MG63 (cell line): ENCODE results near the gene CS. TPM values are rescaled to one million over a fixed set of nuclear protein-coding genes. Genes with fewer than 3 reads are reported as not detected.
"Not testable (repeated sequence)": the region's sequence is repeated elsewhere in the genome, so short reads cannot be mapped to it uniquely, and the experiment has no call there.

Experiments
- DNase-seq: peaks from one replicate; pipeline ENCODE4 v3.0.0-alpha.2; 2020
- H3K27me3 ChIP-seq: fragments of 250-450 bp; sonication (Bioruptor Pico); 2 replicates; pipeline ENCODE4 v1.5.1; 2020; ENCODE audit warnings: mild to moderate bottlenecking, moderate library complexity
- H3K36me3 ChIP-seq: fragments of 250-450 bp; sonication (Bioruptor Pico); 2 replicates; pipeline ENCODE4 v1.5.1; 2020; ENCODE audit warnings: mild to moderate bottlenecking, moderate library complexity
- H3K4me3 ChIP-seq: fragments of 250-450 bp; sonication (Bioruptor Pico); 2 replicates; pipeline ENCODE4 v1.5.1; 2020; ENCODE audit warnings: mild to moderate bottlenecking, moderate library complexity
- H3K9me3 ChIP-seq: fragments of 250-450 bp; sonication (Bioruptor Pico); 2 replicates; pipeline ENCODE4 v1.5.1; 2020; ENCODE audit warnings: mild to moderate bottlenecking, moderate library complexity
- total RNA-seq: library from RNA; depleted of rRNA; stranded (reverse); fragments of >200 nt; shearing (Covaris generic); gene quantifications from 2 replicates; pipeline ENCODE4 v1.2.3, GENCODE V29; 2014; ENCODE audit warnings: low replicate concordance; rRNA removed

The CS gene
- total RNA-seq: 73.4 and 88.0 TPM in 2 replicates

DNA sequence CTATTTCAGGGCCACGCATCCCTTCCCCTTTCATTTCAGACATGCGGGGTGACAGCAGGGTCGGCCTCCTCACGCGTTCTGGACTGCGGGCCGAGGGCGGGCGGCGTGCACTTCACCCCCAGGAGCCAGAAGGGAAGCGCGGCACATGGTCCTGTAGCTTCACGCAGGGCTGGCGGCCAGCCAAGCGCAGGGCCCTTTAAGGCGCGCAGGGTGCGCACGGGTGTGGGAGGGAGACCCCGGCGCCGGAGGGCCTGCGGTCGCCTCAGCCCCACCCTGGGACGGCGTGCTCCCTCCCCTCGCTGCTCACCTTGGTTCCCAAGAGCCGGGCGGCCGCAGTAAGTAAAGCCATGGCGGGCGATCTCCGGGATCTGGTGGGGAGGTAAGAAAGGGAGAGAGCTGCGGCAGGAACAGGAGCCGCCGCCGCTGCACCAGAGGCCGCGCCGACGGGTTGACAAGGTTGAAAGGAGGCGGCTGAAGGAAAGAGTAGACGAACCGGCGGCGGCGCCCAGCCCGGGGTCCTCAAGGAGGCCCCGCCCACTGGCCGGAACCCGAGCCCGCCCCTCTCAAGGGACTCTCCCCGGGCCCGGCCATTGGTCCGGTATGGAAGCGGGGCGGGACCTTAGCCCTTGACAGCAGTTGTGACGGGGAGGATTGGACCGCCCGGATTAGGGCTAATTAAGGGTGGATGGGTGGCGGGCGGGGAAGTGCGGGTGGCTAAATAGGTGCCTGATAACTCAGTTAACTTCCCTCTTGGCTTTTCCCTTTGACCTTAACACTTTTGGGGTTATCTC, at the start of gene CS:
Gene CS, minus strand, starts transcription at position 478 of the 791 bp plus-strand sequence. Its CDS starts 129 bp downstream, at position 349.
- no peaks in the 10 kb centered on the region for H3K9me3 ChIP-seq
- DNase-seq: peak; percentile 99
- no peaks in the 10 kb centered on the region for H3K27me3 ChIP-seq
- peak within 1 kb of the TSS; percentile 94 for H3K4me3 ChIP-seq
- peaks cover 57% of the 10 kb centered on the region for H3K36me3 ChIP-seq

DNA sequence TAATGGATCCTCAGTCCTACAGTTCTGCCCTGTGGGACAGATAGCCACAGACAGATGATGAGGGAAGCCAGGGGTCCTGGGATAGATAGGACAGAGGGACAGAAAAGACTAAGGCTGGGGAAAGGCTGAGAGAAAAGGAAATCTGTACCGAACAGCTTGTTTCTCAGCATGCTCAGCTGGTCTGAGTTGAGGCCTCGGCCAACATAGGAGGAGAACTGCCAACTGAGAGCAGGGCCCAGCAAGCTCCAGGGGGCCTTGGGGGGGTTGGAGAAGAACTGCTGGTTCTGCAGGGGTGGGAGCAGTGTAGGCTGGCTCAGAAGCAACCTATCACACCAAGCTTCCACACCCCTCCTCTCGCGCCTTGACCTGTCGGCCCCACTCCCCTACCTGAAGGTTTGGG, 48.6 kb upstream of the CS start:
- Histone ChIP-seq H3K27me3 (no peaks in the 10 kb centered on the region), H3K36me3 (peaks cover 28% of the 10 kb centered on the region), H3K9me3 (no peaks in the 10 kb centered on the region), H3K4me3 (no peak overlapping the region)
- no peak for DNase-seq

GRCh38 chr12:56347255-56347654, 47.1 kb upstream of the CS start:
- H3K4me3 ChIP-seq, DNase-seq, H3K9me3 ChIP-seq, H3K27me3 ChIP-seq: not testable (repeated sequence)
- peaks cover 27% of the 10 kb centered on the region for H3K36me3 ChIP-seq

DNA sequence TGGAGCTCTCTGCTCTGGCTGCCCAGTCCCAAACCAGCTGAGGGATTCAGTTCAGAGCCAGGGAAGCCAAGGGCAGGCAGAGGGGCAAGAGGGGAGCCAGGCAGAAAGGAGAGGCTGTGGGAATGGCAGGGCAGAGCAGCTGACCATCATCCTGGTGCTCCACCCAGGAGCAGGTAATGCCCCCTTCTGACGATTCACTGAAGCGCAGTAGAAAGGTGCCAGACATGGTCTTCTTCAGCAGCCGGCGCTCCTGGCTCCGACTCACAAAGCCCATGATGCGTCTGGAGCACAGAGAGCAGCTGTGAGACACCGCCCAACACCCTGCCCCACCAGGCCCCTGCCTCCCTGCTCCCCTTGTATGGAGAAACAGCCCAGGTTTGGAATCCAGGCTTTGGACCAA, 46.5 kb upstream of the CS start:
- H3K27me3 ChIP-seq: no peaks in the 10 kb centered on the region
- H3K36me3 ChIP-seq: peaks cover 27% of the 10 kb centered on the region
- no peak overlapping the region for H3K4me3 ChIP-seq
- H3K9me3 ChIP-seq: no peaks in the 10 kb centered on the region
- peak; percentile 14 for DNase-seq

DNA sequence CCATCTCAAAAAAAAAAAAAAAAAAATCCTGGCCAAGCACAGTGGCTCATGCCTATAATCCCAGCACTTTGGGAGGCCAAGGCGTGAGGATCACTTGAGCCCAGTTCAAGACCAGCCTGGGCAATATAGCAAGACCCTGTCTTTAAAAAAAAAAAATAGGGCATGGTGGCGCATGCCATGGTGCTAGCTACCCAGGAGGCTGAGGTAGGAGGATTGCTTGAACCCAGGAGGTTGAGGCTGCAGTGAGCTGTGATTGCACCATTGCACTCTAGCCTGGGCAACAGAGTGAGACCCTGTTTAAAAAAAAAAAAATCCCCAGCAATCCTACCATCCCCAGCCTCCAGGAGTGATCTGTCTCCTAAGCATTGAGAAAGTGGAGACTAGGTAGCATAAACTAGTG, 42.2 kb upstream of the CS start:
- not testable (repeated sequence) for H3K4me3 ChIP-seq, H3K9me3 ChIP-seq, H3K27me3 ChIP-seq, DNase-seq
- peaks cover 11% of the 10 kb centered on the region for H3K36me3 ChIP-seq

- H3K9me3 ChIP-seq: no peaks in the 10 kb centered on the region
- no peaks in the 10 kb centered on the region for H3K27me3 ChIP-seq
- H3K36me3 ChIP-seq: peaks cover 11% of the 10 kb centered on the region
- no peak for DNase-seq
- H3K4me3 ChIP-seq: no peak overlapping the region
Observed at GRCh38 chr12:56341616-56342015, 41.5 kb upstream of the CS start.

GRCh38 chr12:56339158-56339422, 39.0 kb upstream of the CS start:
- no peaks in the 10 kb centered on the region for H3K27me3 ChIP-seq
- H3K36me3 ChIP-seq: peaks cover 7% of the 10 kb centered on the region
- no peak for DNase-seq
- H3K4me3 ChIP-seq: no peak overlapping the region
- no peaks in the 10 kb centered on the region for H3K9me3 ChIP-seq

DNA sequence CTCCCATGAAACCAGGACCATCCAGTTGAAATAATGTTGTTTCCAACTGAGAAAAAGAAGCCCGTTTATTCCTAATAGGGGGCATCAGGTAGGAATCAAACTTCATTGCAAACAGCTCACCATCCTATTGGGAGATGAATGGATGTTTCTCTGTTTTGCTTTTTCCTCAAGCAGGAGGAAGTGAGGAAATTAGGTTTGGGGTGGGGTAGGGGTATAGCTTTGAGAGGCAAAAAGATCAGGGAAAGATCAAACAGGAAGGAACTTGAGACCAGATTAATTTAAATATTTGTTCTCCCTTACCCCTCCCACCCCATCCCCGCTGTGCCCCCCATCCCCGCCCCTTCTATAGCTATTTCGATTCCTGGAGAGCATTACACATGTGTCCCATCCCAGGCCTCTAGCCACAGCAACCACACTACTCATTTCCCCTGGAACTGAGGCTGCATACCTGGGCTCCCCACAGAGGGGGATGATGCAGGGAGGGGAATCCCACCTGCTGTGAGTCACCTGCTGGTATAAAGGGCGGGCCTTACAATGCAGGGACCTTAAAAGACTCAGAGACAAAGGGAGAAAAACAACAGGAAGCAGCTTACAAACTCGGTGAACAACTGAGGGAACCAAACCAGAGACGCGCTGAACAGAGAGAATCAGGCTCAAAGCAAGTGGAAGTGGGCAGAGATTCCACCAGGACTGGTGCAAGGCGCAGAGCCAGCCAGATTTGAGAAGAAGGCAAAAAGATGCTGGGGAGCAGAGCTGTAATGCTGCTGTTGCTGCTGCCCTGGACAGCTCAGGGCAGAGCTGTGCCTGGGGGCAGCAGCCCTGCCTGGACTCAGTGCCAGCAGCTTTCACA, 38.4 kb upstream of the CS start, which contains the start of gene IL23A:
Gene IL23A, plus strand, starts transcription at position 577 of the 850 bp plus-strand sequence. Its CDS starts 161 bp downstream, at position 738.
- H3K4me3 ChIP-seq: no peak within 1 kb of the TSS
- peaks cover 2% of the 10 kb centered on the region for H3K36me3 ChIP-seq
- no peaks in the 10 kb centered on the region for H3K9me3 ChIP-seq
- no peaks in the 10 kb centered on the region for H3K27me3 ChIP-seq
- no peak for DNase-seq

GRCh38 chr12:56337753-56338251, 37.7 kb upstream of the CS start:
- DNase-seq: no peak
- Histone ChIP-seq H3K4me3 (no peak overlapping the region), H3K36me3 (0 out of 2 replicates have a peak, but pooled peaks cover 2% of the 10 kb centered on the region), H3K9me3 (no peaks in the 10 kb centered on the region), H3K27me3 (no peaks in the 10 kb centered on the region)

- Histone ChIP-seq H3K36me3 (0 out of 2 replicates have a peak, but pooled peaks cover 2% of the 10 kb centered on the region), H3K9me3 (no peaks in the 10 kb centered on the region), H3K4me3 (no peak overlapping the region), H3K27me3 (no peaks in the 10 kb centered on the region)
- DNase-seq: no peak
Observed at GRCh38 chr12:56336361-56337167, 36.4 kb upstream of the CS start.

DNA sequence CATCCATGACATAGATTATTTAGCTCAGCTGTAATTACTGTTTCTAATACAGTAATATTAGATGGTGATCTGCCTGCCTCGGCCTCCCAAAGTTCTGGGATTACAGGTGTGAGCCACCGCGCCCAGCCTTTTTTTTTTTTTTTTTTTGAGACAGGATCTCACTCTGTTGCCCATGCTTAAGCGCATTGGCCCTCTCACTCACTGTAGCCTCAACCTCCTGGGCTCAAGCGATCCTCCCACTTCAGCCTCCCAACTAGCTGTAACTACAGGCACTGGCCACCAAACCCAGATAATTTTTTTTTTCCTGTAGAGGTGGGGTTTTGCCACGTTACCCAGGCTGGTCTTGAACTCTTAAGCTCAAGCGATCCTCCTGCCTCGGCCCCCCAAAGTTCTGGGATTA, 35.4 kb upstream of the CS start:
- not testable (repeated sequence) for DNase-seq, H3K9me3 ChIP-seq, H3K27me3 ChIP-seq, H3K36me3 ChIP-seq, H3K4me3 ChIP-seq

- Histone ChIP-seq H3K36me3 (0 out of 2 replicates have a peak, but pooled peaks cover 2% of the 10 kb centered on the region), H3K27me3 (no peaks in the 10 kb centered on the region), H3K9me3 (no peaks in the 10 kb centered on the region), H3K4me3 (peak overlapping the region; percentile 62)
- DNase-seq: no peak
Observed at GRCh38 chr12:56334490-56334793, 34.3 kb upstream of the CS start.

DNA sequence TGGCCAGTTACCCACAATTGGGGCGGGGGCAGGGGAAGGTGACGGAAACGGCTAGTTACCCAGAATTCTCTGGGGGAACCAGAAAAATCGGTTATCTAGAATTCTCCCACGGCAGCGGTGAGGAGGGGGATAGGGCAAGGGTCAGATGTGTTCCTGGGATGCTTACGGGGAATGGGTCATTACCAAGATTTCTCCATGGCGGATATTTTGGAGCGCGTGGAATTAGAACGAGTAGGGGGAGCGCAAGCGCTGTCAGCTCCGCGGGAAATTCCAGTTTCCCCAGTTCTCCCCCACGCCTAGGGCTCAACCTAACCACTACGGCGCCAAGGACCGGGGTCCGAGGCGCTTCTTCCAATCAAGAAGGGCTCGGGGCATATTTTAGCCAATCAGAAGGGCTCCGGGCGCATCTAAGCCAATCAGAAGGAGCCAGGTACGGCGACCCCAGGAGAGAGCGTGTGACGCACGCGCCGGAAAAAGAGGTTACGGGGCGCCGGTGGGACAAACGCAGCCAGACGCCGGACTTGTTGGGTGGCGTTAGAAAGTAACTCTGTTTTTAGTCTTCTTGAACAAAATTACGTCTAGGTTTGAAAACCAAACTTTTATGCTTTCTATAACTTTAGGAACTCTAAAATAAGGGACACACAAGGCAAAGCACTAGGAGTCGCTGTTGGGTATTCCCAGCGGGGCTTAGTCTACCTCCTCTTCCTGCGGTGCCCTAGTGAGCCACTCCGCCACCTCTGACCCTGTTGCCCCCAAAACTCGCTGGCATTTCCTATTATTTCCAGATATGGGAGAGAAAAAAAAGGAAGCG, 33.8 kb upstream of the CS start, which contains the start of gene PAN2:
Gene PAN2, minus strand, starts transcription at position 322 of the 811 bp plus-strand sequence. CDS start 906 bp downstream, outside the sequence.
- Histone ChIP-seq H3K4me3 (peak within 1 kb of the TSS; percentile 62), H3K36me3 (0 out of 2 replicates have a peak, but pooled peaks cover 2% of the 10 kb centered on the region), H3K9me3 (no peaks in the 10 kb centered on the region), H3K27me3 (no peaks in the 10 kb centered on the region)
- peak; percentile 97 for DNase-seq

DNA sequence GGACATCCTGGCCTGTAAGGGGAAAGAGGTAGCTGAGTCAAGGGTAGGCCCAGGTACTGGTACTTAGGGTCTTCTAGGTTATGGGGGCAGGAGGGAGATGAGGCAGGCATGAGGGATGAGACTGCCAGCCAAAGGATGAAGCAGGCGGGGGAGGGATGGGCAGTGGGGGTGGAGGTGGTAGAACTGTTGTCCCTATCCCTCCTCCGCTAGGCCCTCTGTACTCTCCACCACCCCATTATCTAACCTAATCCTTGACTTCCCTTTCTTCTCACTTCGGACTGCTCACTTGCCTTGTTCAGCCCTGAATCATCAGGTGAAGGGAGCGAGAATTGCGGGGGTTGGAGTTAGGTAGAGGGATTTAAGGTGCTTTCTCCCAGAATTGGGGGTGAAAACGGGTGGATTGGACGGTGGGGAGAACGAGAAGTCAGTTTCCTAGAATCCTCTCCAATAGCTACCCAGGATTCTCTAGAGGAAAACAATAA, 33.1 kb upstream of the CS start:
- no peak for DNase-seq
- H3K4me3 ChIP-seq: peak overlapping the region; percentile 62

GRCh38 chr12:56332512-56333196, 32.5 kb upstream of the CS start:
- Histone ChIP-seq H3K4me3 (peak overlapping the region; percentile 62), H3K9me3 (no peaks in the 10 kb centered on the region), H3K36me3 (peaks cover 2% of the 10 kb centered on the region; the same call in 1 of the 2 replicates), H3K27me3 (no peaks in the 10 kb centered on the region)
- DNase-seq: no peak

More for the DNA sequence above, 33.1 kb upstream of the CS start:
- Histone ChIP-seq H3K27me3 (no peaks in the 10 kb centered on the region), H3K9me3 (no peaks in the 10 kb centered on the region), H3K36me3 (peaks cover 2% of the 10 kb centered on the region; the same call in 1 of the 2 replicates)
